Stimulated activated CD8-positive, alpha-beta memory T cell treated with anti-CD3 and anti-CD28 coated beads, Interleukin-4, amount 100 ng/mL, for 1 hour (primary cell): ENCODE data around the gene ASTN2.
"Not testable (repeated sequence)": the region's sequence is repeated elsewhere in the genome, so short reads cannot be mapped to it uniquely, and the experiment has no call there.

Experiments
- DNase-seq, 2 donors: peaks; one replicate each; pipeline ENCODE4 v3.0.0-alpha.2; 2020; ENCODE audit warnings: low read depth in 2 of 2, low spot score in 1 of 2

Gene ASTN2

DNA sequence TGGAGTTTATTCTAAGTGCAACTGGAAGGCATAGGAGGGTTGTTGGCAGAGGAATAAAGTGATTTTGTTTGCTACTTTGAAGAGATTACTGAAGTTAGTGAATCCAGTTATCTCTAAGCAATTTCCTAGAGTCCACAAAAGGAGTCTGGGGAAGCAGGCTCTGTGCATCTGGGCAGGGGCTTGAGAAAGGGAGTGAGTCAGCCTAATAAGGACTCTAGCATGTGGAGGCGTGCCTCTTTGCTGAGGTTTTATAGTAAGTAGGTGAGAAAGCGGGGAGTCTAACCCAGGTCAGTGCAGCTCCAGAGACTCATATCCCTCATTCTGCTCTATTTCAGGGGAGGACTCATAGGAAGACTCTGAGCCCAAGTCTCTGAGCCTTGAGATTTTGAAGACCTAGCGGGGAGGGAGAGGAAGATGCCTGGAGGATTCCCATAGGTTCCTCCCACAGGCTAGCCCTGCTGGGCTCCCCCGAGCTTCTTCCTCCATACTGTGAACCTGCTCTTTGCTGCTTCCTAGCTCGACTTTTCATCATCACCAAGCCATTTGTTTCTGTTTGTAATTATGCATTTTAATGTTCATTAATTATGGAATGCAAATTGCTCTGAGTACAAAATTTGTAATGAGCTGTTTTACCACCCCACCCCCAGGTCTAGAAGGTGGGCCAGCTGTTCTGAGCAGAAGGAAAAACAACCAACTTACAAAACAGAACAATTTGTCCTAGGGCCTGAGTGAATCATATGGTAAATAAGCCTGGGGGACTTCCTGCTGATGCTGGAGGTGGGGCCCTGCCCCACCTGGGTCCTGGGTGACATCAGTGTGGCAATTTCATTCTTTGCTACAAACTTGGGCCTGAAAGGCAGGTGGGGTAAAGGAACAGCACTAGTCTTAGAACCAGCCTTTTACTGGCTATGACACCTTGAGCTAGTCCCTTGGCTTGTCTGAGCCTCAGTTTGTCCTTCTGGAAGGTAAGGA is 577.6 kb downstream of the ASTN2 start:
- no peak for DNase-seq

DNA sequence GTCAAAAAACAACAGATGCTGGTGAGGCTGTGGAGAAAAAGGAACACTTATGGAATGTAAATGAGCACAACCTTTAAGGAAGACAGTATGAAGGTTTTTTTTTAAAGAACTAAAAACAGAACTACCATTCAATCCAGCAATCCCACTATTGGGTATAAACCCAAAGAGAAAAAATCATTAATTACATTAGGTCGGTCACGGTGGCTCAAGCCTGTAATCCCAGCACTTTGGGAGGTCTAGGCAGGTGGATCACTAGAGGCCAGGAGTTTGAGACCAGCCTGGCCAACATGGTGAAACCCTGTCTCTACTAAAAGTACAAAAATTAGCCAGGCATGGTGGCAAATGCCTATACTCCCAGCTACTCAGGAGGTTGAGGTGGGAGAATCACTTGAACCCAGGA is 584.5 kb downstream of the ASTN2 start:
- DNase-seq = not testable (repeated sequence)

DNA sequence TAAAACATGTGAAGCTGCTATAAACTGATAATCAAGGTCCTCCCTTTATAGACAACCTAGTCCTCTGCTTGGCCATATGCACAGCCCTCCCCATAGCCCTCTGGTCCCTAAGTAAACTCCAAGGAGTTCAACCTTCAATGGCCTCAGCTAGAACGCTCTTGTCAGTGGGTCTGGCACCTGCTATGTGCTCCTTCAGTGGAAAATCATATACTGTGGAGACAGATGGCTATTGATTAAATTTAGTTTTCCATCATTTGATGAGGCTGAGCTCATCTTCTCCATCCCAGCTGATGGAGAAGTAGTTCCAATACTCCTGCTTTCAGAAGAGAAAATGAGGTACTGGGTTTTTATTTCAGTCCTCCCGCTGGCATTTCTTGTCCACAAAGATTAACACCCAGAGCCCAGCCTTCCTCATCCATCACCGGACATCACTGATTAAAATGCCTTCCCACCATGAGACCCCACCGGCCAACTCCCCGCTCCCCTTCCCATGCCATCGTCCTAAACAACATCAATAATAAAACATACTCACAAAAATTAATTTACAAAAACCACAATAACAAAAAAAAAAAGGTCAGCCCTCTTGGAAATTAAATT is 593.1 kb downstream of the ASTN2 start:
- DNase-seq = no peak

DNA sequence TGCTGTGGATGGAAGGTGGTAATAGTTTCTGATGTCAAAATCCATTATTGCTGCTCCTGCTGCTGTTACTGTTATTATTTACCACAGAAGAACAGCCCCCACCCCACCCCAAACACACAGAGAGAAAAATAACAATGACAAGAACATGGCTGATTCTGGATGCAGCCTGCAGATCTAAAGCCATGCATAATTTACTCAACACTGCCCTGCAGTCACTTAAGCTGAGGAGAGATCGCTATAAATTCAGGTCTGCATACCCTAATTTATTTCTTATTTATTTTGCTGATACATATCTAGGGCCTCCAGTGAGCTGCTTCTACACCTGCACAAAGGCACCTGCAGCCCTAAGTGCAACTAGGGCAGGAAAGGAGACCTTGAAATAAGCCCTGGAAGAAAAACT is 595.7 kb downstream of the ASTN2 start:
- DNase-seq = no peak

DNA sequence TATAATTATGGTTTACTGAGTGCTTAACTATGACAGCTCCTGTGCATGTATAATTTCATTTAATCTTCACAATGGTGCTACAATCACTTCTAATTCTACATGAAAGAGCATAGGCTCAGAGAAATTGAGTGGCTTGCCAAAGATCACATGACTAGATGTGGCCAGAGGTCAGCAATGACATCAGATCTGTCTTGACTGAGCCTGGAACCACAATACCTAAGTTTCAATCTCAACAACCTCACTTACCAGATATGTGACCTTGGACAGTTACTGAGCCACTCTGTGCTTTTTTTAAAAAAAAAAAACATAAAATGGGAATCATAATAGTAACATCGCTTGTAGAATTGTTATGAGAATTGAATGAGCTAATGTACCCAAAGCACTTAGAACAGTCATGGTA is 597.1 kb downstream of the ASTN2 start:
- no peak for DNase-seq

DNA sequence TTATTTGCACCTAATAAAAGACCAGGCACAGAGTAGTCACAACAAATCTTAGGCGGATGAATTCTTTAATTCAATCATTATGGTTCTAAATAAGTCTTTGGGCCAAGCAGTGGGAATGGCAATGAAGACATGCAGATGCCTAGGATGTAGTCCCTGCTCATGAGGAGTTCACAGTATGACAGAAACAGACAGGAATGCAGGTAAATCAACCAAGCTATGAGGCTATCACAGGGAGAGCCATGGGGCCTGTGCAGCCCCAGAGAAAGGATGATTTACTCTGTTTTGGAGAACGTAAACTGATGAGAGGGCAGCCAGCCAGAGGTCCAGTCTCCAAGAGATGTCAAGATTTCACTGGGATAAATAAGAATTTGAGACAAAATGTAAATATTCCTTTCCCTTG is 598.4 kb downstream of the ASTN2 start:
- no peak for DNase-seq

DNA sequence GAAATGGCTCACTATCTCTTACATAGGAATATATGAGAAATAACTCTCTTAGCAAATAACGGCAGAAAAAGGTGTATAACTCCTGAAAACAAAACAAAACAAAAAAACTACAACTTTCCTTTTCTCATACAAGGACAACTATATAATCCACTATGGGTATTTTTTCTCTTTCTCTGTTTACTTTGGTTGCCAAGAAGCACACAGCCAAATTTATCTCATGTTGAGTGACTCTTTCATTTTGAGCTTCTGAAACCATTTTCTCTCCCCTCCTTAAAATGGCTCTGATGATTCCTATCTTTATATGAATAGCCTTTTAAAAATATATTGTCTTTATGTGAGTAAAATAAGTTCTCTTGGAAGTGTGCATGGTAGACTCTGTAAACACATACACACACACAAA is 599.0 kb downstream of the ASTN2 start:
- DNase-seq = no peak

DNA sequence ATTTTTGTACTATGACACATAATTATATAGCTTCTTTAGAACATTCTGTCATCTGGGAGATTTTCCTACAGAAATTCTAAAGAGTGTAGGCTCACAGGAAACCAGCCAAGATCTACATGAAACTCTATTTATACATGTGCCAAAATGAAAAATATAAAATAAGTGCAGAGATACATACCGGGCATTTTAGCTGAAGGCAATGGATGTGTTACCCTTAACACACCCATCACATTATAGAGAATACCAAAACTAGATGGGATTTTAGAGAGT is 601.9 kb downstream of the ASTN2 start:
- no peak for DNase-seq

DNA sequence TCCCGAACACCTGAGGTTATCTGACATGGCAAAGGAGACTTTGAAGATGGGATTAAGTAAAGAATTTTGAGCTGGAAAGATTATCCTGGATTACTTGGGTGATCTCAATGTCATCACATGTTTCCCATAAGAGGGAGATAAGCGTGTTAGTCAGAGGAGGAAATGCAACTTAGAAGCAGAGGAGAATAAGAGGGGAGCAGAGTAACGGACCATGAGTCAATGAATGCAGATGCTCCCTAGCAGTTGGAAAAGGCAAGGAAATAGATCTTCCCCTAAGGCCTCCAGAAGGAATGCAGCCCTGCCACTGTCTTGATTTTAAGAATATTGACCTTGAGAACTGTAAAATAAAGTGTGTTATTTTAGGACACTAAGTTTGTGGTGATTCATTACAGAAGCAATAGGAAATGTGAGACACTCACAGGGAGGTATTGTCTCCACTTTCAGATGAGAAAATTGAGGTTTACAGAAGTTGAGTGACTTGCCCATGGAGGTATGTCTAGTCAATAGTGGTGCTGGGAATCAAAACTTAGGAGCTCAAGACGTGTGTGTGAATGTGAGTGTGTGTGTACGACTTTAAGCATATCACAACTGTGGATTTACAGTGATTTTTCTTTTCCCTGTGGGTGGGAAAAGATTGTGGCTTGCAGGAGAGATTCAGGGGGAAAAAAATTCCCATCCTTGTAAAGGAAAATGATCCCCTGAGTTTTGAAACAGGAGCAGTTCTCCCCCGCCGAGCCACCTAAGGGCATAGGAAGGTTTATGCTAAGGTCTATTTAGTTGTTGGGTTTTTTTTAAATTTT is 602.4 kb downstream of the ASTN2 start:
- no peak for DNase-seq

DNA sequence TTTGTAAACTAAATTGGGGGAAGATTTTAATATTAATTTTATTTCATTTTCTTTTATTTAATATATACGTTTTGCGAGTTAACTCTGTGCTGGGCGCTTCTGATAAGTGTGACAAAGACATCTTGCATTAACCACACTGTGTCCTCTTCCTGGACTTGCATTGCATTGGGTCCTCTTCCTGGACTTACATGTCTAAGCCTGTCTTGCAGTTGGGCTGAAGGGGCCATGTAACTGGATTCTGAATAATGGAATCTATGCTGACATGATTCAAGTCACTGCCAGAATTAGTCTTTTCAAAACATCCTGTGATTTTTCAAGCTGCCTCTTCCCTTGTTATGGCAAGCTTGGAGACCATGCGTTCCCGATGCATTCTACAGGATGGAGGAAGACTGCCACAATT is 605.2 kb downstream of the ASTN2 start:
- no peak for DNase-seq

DNA sequence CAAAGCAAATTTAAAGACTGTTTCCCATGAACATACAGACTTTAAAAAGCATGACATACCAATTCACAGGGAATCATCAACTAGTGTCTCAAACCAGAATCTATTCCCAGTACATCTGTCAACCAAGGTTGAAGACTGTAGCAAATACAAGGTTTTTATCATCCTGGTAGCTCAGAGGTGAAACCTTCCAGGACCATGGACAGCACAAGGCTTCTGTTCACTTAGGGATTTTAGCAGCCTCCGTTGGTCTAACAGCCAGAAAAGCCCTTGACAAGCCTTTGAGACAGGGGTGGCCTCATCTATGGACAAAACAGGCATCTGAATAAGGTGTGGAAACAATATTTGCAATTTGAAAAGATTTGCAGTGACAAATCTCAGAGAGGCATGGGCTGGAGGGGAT is 608.8 kb downstream of the ASTN2 start:
- DNase-seq = no peak

DNA sequence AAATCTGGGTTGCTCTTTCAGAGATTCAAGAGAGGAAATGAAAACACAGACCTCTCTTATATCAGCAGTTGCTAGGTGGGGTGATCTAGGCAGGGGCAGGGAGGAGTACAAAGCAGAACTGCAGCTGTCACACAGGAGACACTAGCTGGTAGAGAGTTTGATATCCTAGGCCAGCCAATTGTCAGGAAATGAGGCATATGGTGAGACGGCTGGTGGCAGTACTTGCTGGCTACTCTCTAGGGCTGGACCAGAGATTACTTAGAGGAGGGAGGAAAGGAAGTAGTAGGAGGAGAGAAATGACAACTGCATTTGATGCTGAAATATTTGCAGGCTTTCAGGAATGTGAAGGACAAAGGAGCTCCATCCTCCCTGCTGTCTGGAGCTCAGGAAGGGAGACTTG is 614.0 kb downstream of the ASTN2 start:
- no peak for DNase-seq

DNA sequence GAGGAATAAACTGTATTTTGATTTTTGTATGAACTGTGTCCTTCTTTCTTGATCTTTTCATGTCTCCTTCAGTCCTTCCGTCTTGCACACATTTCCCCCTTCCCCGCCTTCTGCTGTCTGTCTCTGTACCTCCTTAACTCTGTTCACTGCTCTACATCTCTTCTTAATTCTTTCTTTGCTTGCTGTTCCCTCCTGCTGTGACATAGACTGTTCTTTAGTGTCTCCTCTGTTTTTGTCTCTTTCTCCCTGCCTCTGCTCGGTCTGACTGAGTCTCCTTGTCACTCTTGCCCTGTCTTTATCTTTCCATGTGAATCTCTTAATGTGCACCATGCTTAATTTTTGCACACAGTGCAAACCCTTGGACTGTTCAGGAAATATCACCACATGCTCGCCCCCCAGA is 614.8 kb downstream of the ASTN2 start:
- DNase-seq = no peak

DNA sequence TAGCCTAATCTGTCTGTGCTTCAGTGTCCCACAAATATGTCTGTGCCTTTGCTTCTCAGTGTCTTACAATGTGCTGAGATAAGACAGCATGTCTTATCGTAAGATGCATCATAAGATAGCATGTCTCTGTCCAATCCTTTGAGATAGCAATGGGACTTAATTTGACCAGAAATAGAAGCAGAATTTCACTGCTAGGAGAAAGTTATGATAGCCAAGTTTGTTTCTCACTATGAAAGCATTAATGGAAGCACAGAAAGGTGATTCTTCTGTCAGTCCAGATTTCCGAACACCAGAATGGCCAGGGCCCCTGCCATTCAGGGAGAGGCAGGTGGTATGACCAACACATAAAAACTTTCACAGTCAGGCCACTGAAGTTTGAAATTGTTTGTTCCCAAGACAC is 616.3 kb downstream of the ASTN2 start:
- DNase-seq = no peak

DNA sequence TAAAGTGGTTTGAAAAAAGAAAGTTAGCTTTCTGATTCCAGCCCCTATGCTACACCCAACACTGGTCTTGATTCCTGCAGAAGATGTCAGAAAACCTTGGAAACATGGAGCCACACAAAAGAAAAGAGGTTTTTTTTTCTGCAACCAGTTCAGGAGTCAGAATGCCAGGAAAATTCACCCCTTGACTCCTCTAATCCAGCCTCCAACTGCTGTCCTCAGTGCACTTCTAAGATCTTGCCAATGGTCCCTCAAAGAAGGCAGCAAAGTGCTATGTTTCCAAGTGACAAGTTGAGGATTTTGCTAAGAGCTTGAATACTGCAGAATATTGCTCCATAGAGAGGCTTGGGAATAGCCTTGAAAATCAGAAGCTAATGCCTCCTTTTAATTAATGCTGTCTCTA is 617.6 kb downstream of the ASTN2 start:
- no peak for DNase-seq

DNA sequence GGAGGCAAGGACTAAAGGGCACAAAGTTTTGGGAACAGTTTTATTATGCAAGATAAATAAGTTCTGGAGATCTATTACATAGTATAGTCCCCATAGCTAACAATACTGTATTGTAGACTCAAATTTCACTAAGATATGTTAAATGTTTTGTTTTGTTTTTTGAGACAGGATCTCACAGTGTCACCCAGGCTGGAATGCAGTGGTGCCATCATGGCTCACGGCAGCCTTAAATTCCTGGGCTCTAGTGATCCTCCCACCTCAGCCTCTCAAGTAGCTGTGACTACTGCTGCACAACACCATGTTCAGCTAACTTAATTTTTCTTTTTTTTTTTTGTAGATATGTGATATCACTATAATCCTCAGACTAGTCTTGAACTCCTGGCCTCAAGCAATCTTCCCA is 618.2 kb downstream of the ASTN2 start:
- DNase-seq = no peak

DNA sequence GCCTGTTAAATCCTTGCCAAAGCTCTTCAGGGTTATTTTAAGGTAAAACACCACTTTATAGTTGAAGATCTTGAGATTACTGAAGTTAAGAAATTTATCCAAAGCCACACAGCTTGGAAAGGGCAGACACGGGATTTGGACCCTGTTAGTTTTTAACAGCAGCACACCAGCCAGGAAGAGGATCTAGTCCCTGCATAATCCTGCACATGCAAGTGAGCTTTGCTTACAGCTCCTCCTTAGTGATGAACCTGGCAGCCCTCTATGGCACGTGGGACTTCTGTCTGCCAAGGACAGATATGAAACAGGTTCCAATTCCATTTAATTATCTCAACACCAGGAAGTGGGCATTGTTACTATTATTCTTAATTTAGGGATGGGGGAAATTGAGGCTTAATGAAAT is 619.0 kb downstream of the ASTN2 start:
- DNase-seq = no peak

DNA sequence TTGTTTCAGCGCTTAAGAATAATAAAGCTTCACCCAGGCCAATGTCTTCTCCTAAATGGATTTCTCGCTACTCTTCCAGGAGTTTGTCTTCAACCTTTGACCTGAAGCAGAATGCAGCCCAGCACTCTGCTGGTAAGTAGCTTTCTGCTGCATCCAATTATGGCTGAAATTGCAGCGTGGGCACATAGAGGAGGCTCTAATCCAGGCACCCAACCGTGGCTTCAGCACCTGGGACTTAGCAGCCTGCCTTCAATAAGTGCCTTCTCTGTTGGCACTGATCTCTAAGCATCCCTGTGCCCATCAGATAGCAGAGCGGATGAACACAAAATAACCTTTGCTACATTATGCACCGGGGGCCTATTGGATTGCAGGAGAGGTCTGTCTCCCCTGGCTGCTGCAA is 622.6 kb downstream of the ASTN2 start:
- no peak for DNase-seq

DNA sequence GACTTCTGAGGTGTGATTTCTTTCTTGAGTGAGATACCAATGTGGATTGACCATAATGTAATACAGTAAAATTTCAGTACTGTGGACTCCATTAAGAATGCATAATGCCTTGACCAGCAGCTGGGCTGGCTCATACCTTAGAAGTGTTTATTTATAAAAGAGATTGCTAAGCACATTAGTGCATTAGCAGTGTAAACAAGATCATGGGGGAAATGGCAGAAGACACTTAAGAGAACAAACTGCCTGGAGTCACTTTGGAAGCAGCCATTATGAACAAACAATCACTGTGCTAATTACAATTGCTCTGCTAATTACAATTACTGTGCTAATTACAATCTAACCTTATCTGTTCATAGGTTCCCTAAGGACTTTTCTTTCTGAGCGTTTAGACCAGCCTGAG is 623.5 kb downstream of the ASTN2 start:
- no peak for DNase-seq

DNA sequence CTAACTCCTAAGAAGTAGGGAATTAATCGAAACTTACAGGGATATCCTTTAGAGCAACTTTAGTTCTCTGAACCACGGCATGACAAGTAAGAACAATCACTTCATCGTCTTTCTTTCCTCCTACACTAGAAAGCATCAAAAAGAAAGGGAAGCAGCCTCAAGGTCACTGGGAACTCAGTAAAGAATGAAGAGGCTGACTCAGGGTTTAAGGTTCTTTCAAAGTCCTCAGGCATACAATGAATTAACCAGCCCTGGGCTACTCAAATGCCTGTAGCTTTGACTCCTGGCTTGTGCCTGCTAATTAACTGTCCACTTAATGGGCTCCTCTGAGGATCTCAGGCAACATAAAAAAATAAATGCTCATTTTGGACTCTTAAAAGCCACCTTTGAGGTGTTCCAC is 625.8 kb downstream of the ASTN2 start:
- DNase-seq = no peak

DNA sequence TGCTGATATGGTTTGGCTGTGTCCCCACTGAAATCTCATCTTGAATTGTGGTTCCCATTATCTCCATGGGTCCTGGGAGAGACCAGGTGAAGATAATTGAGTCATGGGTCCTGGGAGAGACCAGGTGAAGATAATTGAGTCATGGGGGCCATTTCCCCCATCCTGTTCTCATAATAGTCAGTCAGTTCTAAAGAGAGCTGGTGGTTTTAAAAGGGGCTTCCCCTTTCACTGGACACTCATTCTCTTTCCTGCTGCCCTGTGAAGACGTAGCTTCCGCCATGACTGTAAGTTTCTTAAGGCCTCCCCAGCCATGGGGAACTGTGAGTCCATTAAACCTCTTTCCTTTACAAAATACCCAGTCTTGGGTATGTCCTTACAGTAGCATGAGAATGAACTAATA is 628.1 kb downstream of the ASTN2 start:
- no peak for DNase-seq

DNA sequence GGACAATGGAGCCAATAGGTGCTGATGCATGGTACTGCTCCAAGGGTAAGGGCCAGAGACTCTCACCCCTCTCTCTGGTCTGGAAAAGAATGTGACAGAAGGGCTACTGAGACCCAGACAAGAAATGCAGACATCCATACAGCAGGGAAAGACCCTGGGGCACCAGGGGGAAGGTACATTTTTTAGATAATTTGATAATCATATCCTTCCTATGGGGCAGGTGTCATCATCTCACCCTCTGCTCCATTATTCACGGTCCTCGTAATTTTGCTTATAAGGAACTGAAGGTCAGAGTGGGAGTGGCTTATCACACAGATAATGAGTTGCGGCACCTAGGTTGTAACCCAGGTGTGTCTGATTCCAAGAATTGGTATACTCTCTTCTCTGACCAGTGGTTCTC is 637.7 kb downstream of the ASTN2 start:
- no peak for DNase-seq
